Keratinocyte (primary cell): ENCODE results near the gene SDK1. TPM values are rescaled to one million over a fixed set of nuclear protein-coding genes. Genes with fewer than 3 reads are reported as not detected.

Source experiments
- DNase-seq: peaks from one replicate; pipeline ENCODE4 v3.0.0-alpha.2; 2011; ENCODE audit warnings: low read depth, missing footprints, low spot score
- FAIRE-seq: peaks from 2 replicates; lab custom pipeline; 2011; peaks lifted over from hg19 to GRCh38; lab: Jason Lieb, UNC
- H2AFZ ChIP-seq: 2 replicates; pipeline ENCODE4 v1.6.0; 2012; ENCODE audit warnings: low read length, control low read depth, inconsistent platforms; ENCODE audit not compliant: control insufficient read depth
- H3K27ac ChIP-seq: 2 replicates; pipeline ENCODE4 v1.5.1; 2011; ENCODE audit warnings: low read length; ENCODE audit not compliant: control insufficient read depth, insufficient read depth
- H3K27me3 ChIP-seq: 3 replicates; pipeline ENCODE4 v1.6.0; 2011; ENCODE audit warnings: low read length; ENCODE audit not compliant: control insufficient read depth, insufficient read depth; ENCODE audit errors: extremely low read depth
- H3K36me3 ChIP-seq, 2 experiments: 2 replicates in 1 of 2; 3 replicates in 1 of 2; pipeline ENCODE4 v1.5.1; 2011; ENCODE audit warnings: low read length in 2 of 2, mild to moderate bottlenecking in 1 of 2; ENCODE audit not compliant: control insufficient read depth in 2 of 2, insufficient read depth in 2 of 2; ENCODE audit errors: extremely low read depth in 1 of 2
- H3K4me1 ChIP-seq: 3 replicates; pipeline ENCODE4 v1.5.1; 2011; ENCODE audit warnings: low read length; ENCODE audit not compliant: control insufficient read depth, insufficient read depth; ENCODE audit errors: extremely low read depth
- H3K4me2 ChIP-seq: 3 replicates; pipeline ENCODE4 v1.6.0; 2011; ENCODE audit warnings: low read depth, low read length; ENCODE audit not compliant: control insufficient read depth, insufficient read depth; ENCODE audit errors: extremely low read depth
- H3K4me3 ChIP-seq, 3 experiments: fragments of 200-600 bp in 1 of 3; sonication (generic) in 1 of 3; 2 replicates in 2 of 3; 3 replicates in 1 of 3; pipeline ENCODE4 v1.5.1; 2011 to 2016; ENCODE audit warnings: low read length in 3 of 3, mild to moderate bottlenecking in 3 of 3, control low read depth in 2 of 3, inconsistent platforms in 1 of 3, low read depth in 1 of 3, mixed read lengths in 1 of 3, mixed run types in 1 of 3, moderate library complexity in 1 of 3; ENCODE audit not compliant: control insufficient read depth in 2 of 3, insufficient read depth in 2 of 3; ENCODE audit errors: extremely low read depth in 1 of 3
- H3K79me2 ChIP-seq: 2 replicates; pipeline ENCODE4 v1.6.0; 2012; ENCODE audit warnings: low read length; ENCODE audit not compliant: control insufficient read depth, insufficient read depth
- H3K9ac ChIP-seq: 3 replicates; pipeline ENCODE4 v1.6.0; 2011; ENCODE audit warnings: low read length; ENCODE audit not compliant: control insufficient read depth, insufficient read depth; ENCODE audit errors: extremely low read depth
- H3K9me1 ChIP-seq: 3 replicates; pipeline ENCODE4 v1.6.0; 2011; ENCODE audit warnings: low read length; ENCODE audit not compliant: control insufficient read depth, insufficient read depth; ENCODE audit errors: extremely low read depth
- H3K9me3 ChIP-seq: 2 replicates; pipeline ENCODE4 v1.5.1; 2012; ENCODE audit warnings: low read depth, low read length; ENCODE audit not compliant: control insufficient read depth
- H4K20me1 ChIP-seq: 3 replicates; pipeline ENCODE4 v1.6.0; 2011; ENCODE audit warnings: low read length; ENCODE audit not compliant: control insufficient read depth, insufficient read depth; ENCODE audit errors: extremely low read depth
- CTCF ChIP-seq, 3 experiments: IDR thresholded peaks in 1 of 3; conservative IDR thresholded peaks in 1 of 3; optimal IDR thresholded peaks in 1 of 3; 2 replicates in 2 of 3; 3 replicates in 1 of 3; pipeline versions ENCODE3 to v1.5.1; 2011; ENCODE audit warnings: low read length in 3 of 3, mild to moderate bottlenecking in 3 of 3, moderate library complexity in 2 of 3, control low read depth in 1 of 3, inconsistent platforms in 1 of 3; ENCODE audit not compliant: insufficient read depth in 2 of 3; ENCODE audit errors: extremely low read depth in 1 of 3
- EZH2 ChIP-seq: IDR thresholded peaks from one replicate; pipeline ENCODE4 v1.6.1; 2012; ENCODE audit warnings: inconsistent platforms, mild to moderate bottlenecking, low read length, moderate library complexity
- dilution Hi-C: fragments of 300-500 bp; cut with MboI; formaldehyde crosslinking; loops from one replicate; pipeline ENCODE4 v1.7.0; 2020; ENCODE audit warnings: low sequenced_read_pairs; ENCODE audit not compliant: extremely low pct_ligation_motif_present
- polyA plus RNA-seq, 5 experiments: library from polyadenylated mRNA; depleted of rRNA in 3 of 5; stranded (reverse) in 3 of 5; stranded (forward) in 1 of 5; unstranded in 1 of 5; fragments of >200 nt; gene quantifications; 1 replicate in 1 of 5; 2 replicates in 3 of 5; 3 replicates in 1 of 5; pipeline versions ENCODE4 v1.2.1 to v1.2.3, GENCODE V29; 2011 to 2012; ENCODE audit warnings: missing spikeins in 2 of 5, low read depth in 1 of 5, low replicate concordance in 1 of 5

The SDK1 gene
- polyA plus RNA-seq, 1 donor (not counting 4 experiments of a cell fraction or from before 2014, with no cell fraction given): 0.66 TPM

- Histone ChIP-seq H3K27me3 (no peaks in the 10 kb centered on the region), H3K4me3 (no peak overlapping the region), H3K4me1 (peaks cover 11% of the 10 kb centered on the region), H3K79me2 (no peaks in the 10 kb centered on the region), H3K4me2 (no peak overlapping the region), H3K9me3 (no peaks in the 10 kb centered on the region), H4K20me1 (no peaks in the 10 kb centered on the region), H3K9me1 (no peaks in the 10 kb centered on the region), H2AFZ (no peak overlapping the region), H3K36me3 (peaks cover 0 to 2% of the 10 kb centered on the region in 2 experiments), H3K27ac (no peak overlapping the region), H3K9ac (no peak overlapping the region)
- dilution Hi-C loops: no loop called here
- DNase-seq: no peak
- TF ChIP-seq EZH2 (no peak), CTCF (optimal IDR thresholded peaks at IDR 0.05 in 1 of 3, IDR thresholded peaks at IDR 0.05 in 1 of 3, conservative IDR thresholded peaks at IDR 0.05 in 1 of 3; ENCODE audit: extremely low read depth in 1 of 3, insufficient read depth in 2 of 3, low read length in 3 of 3) (no peak)
- FAIRE-seq: no peak
Observed at GRCh38 chr7:4185136-4185535, 884.1 kb downstream of the SDK1 start.

GRCh38 chr7:4185721-4186512 lies 884.9 kb downstream of the SDK1 start:
- dilution Hi-C loops: no loop called here
- no peaks in the 10 kb centered on the region for H4K20me1 ChIP-seq
- H3K79me2 ChIP-seq: no peaks in the 10 kb centered on the region
- no peak overlapping the region for H3K4me3 ChIP-seq
- no peak overlapping the region for H3K27ac ChIP-seq
- no peaks in the 10 kb centered on the region for H3K9me3 ChIP-seq
- H3K4me1 ChIP-seq: peaks cover 11% of the 10 kb centered on the region
- TF ChIP-seq EZH2: no peak
- TF ChIP-seq CTCF (optimal IDR thresholded peaks at IDR 0.05 in 1 of 3, IDR thresholded peaks at IDR 0.05 in 1 of 3, conservative IDR thresholded peaks at IDR 0.05 in 1 of 3; ENCODE audit: extremely low read depth in 1 of 3, insufficient read depth in 2 of 3, low read length in 3 of 3): no peak
- no peak for DNase-seq
- H3K9me1 ChIP-seq: no peaks in the 10 kb centered on the region
- peaks cover 0 to 2% of the 10 kb centered on the region in 2 experiments for H3K36me3 ChIP-seq
- H3K4me2 ChIP-seq: no peak overlapping the region
- H3K27me3 ChIP-seq: no peaks in the 10 kb centered on the region
- H3K9ac ChIP-seq: no peak overlapping the region
- no peak for FAIRE-seq
- no peak overlapping the region for H2AFZ ChIP-seq
